Body of pancreas (tissue), 4 donors: ENCODE data around the gene HSPA1B. TPM values are rescaled to one million over a fixed set of nuclear protein-coding genes. Genes with fewer than 3 reads are reported as not detected.

ENCODE experiments used
- ATAC-seq: fragments of 150-250 bp; one replicate; pipeline ENCODE4 v1.9.1; 2016
- DNase-seq, 4 donors: peaks; one replicate each; pipeline ENCODE4 v3.0.0-alpha.2; 2019
- H3K27ac ChIP-seq, 4 donors: fragments of 200-600 bp; sonication (generic); 1 replicate in 3 of 4; 2 replicates in 1 of 4; pipeline versions ENCODE4 v1.5.1 to v1.6.1; 2016 to 2019; ENCODE audit warnings: mild to moderate bottlenecking in 1 of 4, mixed read lengths in 1 of 4, moderate library complexity in 1 of 4
- H3K27me3 ChIP-seq, 2 donors: fragments of 200-600 bp; sonication (generic); one replicate each; pipeline ENCODE4 v1.6.0; 2016; ENCODE audit warnings: mild to moderate bottlenecking in 1 of 2
- H3K36me3 ChIP-seq, 2 donors: fragments of 200-600 bp; sonication (generic); replicated peaks in 1 of 2; 2 replicates each; pipeline ENCODE4 v1.5.1; 2016; ENCODE audit warnings: low read depth in 2 of 2; ENCODE audit not compliant: insufficient read depth in 1 of 2
- H3K4me1 ChIP-seq: fragments of 200-600 bp; sonication (generic); one replicate; pipeline ENCODE4 v1.6.0; 2016
- H3K4me3 ChIP-seq, 2 donors: fragments of 200-600 bp; sonication (generic); 1 replicate in 1 of 2; 2 replicates in 1 of 2; pipeline ENCODE4 v1.5.1; 2016 to 2019
- H3K9me3 ChIP-seq, 3 donors: fragments of 200-600 bp; sonication (generic); 1 replicate in 2 of 3; 2 replicates in 1 of 3; pipeline ENCODE4 v1.5.1; 2016
- CTCF ChIP-seq, 7 experiments: fragments of 450-650 bp in 4 of 7; fragments of 200-600 bp in 3 of 7; sonication (generic) in 3 of 7; IDR thresholded peaks; one replicate each; pipeline ENCODE4 v1.5.1; 2016 to 2019; ENCODE audit warnings: antibody characterized with exemption in 7 of 7
- POLR2A ChIP-seq, 3 donors: fragments of 450-650 bp; IDR thresholded peaks; one replicate each; pipeline ENCODE4 v1.6.1; 2016; ENCODE audit warnings: antibody characterized with exemption in 3 of 3, mild to moderate bottlenecking in 2 of 3
- WGBS, 2 donors: methylation state at CpG; one replicate each; pipeline ENCODE4 v1.1.5; 2017; 5-methylcytosine and 5-hydroxymethylcytosine counted together
- intact Hi-C: fragments of 100-400 bp; cut with DNase I; formaldehyde crosslinking; loops from one replicate; pipeline ENCODE4 v1.15.1; 2023
- total RNA-seq, 2 donors: library from RNA; depleted of rRNA; stranded (reverse); fragments of >200 nt; gene quantifications; one replicate each; pipeline ENCODE4 v1.1.0, GENCODE V29; 2016

HSPA1B gene
- total RNA-seq, 2 donors from 2014 or later, result 87.0 to 131 TPM

GRCh38 chr6:31825553-31825952 is 2.0 kb upstream of the HSPA1B start:
- Histone ChIP-seq H3K27me3 (no peaks in the 10 kb centered on the region), H3K36me3 (no peaks in the 10 kb centered on the region), H3K4me1 (peaks cover 58% of the 10 kb centered on the region), H3K27ac (peak overlapping the region; percentile 82 to 100 (median 97)), H3K4me3 (no peak overlapping the region), H3K9me3 (no peaks in the 10 kb centered on the region)
- TF ChIP-seq CTCF (IDR thresholded peaks at IDR 0.05), result no peak
- TF ChIP-seq POLR2A (IDR thresholded peaks at IDR 0.05), result no peak
- ATAC-seq, result no peak
- intact Hi-C loops, result no loop called here
- 23 to 35% methylated on average over 4 of the region's 4 CpGs for WGBS, 2 donors
- no peak for DNase-seq

- no peak overlapping the region for H3K4me3 ChIP-seq
- H3K36me3 ChIP-seq, result no peaks in the 10 kb centered on the region
- peak overlapping the region; percentile 82 to 100 (median 97) for H3K27ac ChIP-seq
- H3K4me1 ChIP-seq, result peaks cover 58% of the 10 kb centered on the region
- peak; percentile 39 to 61 (median 47) for TF ChIP-seq POLR2A (IDR thresholded peaks at IDR 0.05)
- TF ChIP-seq CTCF (IDR thresholded peaks at IDR 0.05), result no peak
- ATAC-seq (peak; percentile 50), DNase-seq (peak; percentile 86 to 92 (median 90))
- H3K27me3 ChIP-seq, result no peaks in the 10 kb centered on the region
- 0% methylated on average over 13 of the region's 13 CpGs for WGBS, 2 donors
- intact Hi-C loops, result no loop called here
- H3K9me3 ChIP-seq, result no peaks in the 10 kb centered on the region
Observed at GRCh38 chr6:31826793-31827285, 699 bp upstream of the HSPA1B start.

GRCh38 chr6:31829633-31830283 is 2.2 kb downstream of the HSPA1B start:
- TF ChIP-seq CTCF (IDR thresholded peaks at IDR 0.05), result peak in 6 of 7 experiments; percentile 15 to 84 (median 50)
- no peak for TF ChIP-seq POLR2A (IDR thresholded peaks at IDR 0.05)
- Histone ChIP-seq H3K27me3 (no peaks in the 10 kb centered on the region), H3K4me1 (peaks cover 44% of the 10 kb centered on the region), H3K9me3 (no peaks in the 10 kb centered on the region), H3K4me3 (peak overlapping the region in 1 of 2 donors; percentile 56), H3K27ac (peak overlapping the region in 3 of 4 donors; percentile 63 to 83 (median 73)), H3K36me3 (no peaks in the 10 kb centered on the region)
- ATAC-seq (no peak), DNase-seq (peak in 2 of 4 donors; percentile 19 to 42)
- 0 to 1% methylated on average over 13 to 15 of the region's 15 CpGs for WGBS, 2 donors
- intact Hi-C loops, result no loop called here

- no peak for TF ChIP-seq CTCF (IDR thresholded peaks at IDR 0.05)
- no peak for TF ChIP-seq POLR2A (IDR thresholded peaks at IDR 0.05)
- Histone ChIP-seq H3K27me3 (no peaks in the 10 kb centered on the region), H3K4me3 (peak overlapping the region in 1 of 2 donors; percentile 56), H3K36me3 (no peaks in the 10 kb centered on the region), H3K4me1 (peaks cover 37% of the 10 kb centered on the region), H3K9me3 (no peaks in the 10 kb centered on the region), H3K27ac (peak overlapping the region in 3 of 4 donors; percentile 63 to 83 (median 73))
- DNase-seq, result no peak
- intact Hi-C loops, result no loop called here
- ATAC-seq, result no peak
- 31 to 32% methylated on average over 6 of the region's 6 CpGs for WGBS, 2 donors
Observed at GRCh38 chr6:31830886-31831335, 3.4 kb downstream of the HSPA1B start.
